ENCODE data around the gene PAX5.

Gene PAX5

DNA sequence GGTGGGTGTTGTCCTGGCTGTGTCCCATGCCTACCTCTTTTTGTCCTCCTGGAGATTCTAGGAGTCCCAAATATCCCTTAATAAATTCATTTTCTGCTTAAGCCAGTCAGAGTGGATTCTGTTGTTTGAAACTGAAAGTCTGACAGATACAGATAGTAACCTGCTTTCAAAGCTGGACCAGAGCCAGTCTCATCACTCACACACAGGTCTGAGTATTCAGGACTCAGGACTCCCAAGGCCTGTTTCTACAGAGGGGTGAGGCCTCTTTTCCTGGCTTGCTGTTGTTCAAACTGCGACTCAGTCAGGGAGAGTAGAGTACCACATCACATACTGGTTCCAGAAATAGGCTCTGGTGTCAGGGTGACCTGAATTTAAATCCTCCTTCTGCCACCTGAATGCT, 190.1 kb downstream of the PAX5 start:
- in situ Hi-C loops (cut with HindIII; ENCODE audit: low sequenced_read_pairs), result no loop called here

DNA sequence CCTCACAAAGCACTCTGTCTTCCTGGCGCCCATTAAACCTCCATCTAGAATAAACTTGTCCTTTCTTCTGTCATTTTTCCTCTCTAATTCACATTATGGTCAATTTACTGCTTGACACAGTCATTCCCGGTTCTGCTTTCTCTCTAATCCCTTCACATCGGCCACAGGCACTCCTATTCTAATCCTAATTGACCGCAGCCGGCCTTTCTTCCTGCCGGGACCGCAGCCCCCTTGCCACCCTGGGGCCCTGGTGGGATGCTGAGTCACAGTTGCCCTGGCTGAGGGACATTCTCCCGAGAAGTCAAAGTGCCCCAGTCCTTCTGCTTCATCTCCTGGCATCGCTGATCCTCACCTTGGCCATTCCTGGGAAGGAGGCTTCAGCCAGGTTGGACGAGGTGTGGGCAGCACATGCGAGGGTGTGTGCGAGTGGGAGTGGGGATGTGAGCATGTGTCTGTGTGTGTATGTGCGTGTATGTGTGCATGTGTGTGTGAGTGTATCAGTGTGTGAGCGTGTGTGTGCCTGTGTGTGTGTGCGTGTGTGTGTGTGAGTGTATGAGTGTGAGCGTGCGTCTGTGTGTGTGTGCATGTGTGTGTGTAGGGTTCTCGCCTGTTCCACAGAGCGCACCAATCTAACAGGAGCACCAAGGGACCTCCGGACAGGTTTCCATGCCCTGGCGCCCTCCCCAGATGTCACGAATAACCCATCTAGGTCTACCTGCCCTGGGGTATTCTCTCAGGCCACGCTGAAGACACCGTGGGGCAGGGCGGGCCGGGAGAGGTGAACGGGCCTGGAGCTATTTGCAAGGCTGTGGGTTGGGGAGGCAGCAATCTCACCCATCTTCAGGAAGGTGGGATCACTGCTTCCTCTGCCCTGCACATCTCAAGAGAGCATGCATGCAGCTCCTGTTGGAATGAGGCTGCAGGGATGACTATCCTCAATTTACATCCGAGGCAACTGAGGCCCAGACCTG, 191.2 kb downstream of the PAX5 start:
- in situ Hi-C loops (cut with HindIII; ENCODE audit: low sequenced_read_pairs), result no loop called here

DNA sequence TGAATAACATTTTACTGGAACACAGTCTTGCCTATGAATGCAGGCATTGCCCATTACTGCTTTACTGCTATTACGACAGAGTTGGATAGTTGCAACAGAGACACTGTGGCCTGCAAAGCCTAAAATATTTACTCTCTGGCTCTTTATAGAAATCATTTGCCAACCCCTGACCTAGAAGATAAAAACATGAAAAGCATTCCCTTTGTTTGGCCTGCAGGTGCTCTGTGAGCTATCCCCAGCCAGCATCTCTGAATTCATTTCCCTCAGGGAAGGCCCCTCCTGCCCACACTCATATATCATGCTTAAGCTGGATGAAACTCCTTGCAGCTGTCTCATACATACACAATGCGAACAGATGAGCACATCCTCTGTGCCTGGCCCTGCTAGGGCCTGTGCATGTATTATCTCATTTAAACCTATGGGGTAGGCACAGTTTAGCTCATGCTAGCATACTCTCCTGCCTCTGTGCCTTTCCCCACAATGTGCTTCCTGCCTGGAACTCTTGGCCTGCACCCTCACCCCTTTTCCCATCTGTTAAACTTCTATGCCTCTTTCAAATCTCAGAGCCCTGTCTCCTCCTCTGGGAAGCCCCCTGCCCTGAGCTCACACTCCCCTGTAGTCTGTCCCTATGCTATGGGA, 193.1 kb downstream of the PAX5 start:
- in situ Hi-C loops (cut with HindIII; ENCODE audit: low sequenced_read_pairs), result no loop called here

DNA sequence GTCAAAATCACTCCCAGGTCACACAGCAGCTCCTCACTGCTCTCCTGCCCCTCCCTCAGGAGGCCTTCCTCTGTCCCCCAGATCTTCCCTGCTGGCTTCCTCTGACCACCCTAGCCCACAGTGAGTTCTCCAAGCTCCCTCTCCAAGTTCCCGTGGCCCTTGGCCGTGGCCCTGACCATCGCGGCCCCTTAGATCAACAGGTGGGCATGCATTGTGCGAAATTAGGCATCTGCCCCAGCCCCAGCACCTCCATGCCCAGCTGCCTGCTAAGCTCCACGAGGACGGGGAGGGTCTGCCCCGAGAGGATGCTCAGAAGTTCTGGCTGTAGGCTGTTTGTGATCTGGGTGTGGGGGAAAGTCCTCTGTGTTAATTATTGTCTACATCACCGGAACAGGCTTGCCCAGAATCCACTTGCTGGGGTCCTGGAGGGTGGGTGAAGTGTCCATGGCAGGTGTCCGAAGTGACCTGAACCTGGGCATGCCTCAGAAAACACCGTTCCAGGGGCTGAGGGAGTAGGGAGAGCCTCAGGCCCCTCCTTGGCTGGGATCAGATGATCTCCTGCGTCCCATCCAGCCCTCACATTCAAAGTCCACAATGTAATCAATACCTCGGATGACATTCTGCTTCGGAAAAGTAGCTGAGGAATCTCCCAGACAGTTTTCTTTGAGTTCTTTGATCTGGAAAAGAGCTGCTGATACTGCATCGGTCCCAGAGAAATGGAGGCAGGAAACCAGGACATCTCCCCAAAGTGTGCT, 194.8 kb downstream of the PAX5 start:
- in situ Hi-C loops (cut with HindIII; ENCODE audit: low sequenced_read_pairs), result no loop called here

DNA sequence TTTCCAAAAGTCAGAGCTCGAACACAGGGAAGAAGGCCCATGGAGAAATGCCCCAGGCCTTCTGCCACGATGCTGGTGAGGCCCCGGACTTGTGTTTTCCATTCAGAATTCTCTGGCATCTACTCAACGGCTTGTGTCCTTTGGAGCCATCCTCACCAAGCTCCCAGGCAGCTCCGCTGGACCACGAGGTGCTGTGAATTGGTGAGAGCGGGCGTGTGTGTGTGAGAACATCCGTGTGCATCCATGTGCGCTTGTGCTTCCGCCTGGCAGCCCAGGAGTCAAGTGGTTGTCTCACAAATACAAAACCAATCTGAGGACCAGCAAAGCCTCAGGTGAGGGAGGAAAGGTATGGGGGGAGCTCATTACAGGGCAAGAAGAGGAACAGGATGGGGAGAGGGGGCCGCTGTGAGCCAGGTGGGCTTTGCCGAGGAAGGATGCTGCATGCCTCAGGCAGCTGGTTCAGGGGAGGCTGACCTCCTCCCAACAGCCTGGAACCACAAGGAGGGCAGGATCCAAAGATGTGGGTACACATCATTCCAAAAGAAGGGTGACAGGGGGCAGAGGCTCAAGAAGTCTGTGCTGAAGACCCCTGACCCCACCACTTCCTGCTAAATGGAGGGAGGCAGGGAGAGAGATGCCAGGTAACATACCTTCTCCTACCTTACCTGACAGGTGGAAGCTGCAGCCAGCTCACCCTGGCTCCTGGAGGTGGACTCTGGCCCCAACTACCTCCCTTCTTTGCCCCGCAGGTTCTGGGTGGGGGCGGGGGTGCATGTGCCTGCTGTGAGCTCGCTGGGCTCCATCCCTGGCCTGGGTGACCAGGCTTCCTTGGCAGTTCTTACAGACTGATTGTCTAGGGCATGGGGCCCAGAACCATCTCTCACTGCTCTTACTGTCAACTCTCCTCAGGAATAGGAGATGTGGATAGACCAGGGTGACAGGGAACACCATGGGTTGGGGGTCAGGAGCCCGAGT, 196.3 kb downstream of the PAX5 start:
- in situ Hi-C loops (cut with HindIII; ENCODE audit: low sequenced_read_pairs), result no loop called here

DNA sequence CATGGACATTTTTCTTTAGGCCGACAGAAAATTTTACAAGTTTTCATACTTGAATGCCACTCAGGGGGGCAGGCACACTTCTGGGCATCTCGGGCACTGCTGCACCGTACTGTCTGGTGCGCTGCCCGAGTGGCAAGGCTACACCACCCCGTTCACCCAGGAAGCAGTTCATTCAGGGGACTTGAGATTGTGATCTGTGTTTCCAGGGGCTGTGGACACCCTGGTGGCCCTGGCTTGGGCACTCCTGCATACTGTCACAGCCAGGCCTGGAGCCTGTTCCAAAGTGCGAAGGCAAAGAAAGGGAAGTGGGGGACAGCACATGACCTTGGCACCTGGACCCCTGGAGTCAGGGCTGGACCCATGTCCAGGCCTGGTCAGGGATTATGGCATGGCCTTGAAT, 197.6 kb downstream of the PAX5 start:
- in situ Hi-C loops (cut with HindIII; ENCODE audit: low sequenced_read_pairs), result no loop called here

DNA sequence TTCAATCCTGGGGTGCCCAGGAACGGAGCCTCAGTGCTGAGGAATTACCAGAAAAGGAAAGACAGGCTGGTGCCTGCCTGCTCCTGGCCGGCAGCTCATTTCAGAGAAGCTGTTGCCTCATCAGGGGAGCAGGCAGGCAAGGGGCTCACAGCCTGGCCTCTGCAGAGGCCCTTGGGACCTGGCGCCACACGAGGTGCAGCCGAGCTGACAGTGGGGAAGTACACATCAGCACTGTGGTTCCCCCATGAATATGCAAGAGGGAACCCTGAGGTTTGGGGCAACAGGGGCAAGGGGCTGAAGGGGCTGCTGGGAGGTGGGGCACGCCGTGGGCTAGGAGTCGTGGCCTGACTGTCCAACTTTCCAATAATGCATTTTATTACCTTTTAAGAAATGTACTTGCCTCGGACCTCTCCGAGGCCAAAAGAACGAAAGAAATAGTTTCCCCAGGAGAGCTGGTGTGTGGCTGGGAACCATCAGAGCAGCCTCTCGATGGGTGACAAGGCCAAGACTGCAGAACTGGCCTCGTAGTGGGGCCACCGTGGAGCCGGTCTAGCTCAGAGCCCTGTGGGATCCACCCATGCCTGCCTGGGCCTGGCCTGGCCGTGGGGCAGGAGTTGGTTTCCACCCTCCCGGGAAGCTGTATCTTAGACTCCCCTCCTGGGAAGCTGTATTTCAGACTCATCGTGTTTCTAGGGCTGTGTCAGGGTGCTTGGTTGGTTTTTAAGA, 198.6 kb downstream of the PAX5 start:
- in situ Hi-C loops (cut with HindIII; ENCODE audit: low sequenced_read_pairs), result no loop called here

DNA sequence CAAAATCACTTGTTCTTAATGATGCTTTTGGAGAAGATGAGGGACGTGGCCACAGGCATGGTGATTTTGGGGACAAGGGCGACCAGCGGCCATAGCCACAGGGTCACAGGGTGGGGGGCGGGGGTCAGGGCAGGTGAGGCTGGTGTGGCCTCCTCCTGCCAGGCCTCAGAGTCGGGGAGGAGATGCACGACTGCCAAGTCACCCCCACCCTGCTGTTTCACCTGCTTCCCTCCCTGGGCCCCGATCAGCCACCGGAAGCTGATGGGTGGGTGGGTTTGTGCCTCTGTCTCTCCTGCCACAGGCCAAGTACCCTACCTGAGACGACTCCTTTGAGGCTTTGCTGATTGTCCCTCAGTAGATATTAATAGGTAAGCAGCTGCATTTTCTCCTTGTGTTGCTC, 199.3 kb downstream of the PAX5 start:
- in situ Hi-C loops (cut with HindIII; ENCODE audit: low sequenced_read_pairs), result no loop called here

DNA sequence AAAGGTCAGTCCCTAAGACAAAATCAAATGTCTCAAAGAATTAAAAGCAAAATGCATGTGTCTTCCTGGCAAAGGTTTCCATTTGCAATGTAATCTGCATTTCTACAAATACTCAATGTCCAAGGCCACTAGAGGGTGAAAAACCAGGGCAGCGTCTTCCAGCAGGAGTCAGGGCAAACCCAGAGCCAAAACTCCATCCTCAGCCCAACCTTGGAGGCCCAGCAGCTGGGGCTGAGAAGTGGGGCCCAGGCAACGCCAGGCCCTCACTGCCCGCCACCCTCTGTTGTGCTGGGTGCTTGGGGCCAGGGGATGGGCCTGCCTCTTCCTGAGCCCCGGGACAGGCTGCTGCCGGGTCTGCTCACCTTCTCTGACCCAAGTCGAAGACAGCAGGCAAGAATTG, 200.1 kb downstream of the PAX5 start:
- in situ Hi-C loops (cut with HindIII; ENCODE audit: low sequenced_read_pairs), result no loop called here

DNA sequence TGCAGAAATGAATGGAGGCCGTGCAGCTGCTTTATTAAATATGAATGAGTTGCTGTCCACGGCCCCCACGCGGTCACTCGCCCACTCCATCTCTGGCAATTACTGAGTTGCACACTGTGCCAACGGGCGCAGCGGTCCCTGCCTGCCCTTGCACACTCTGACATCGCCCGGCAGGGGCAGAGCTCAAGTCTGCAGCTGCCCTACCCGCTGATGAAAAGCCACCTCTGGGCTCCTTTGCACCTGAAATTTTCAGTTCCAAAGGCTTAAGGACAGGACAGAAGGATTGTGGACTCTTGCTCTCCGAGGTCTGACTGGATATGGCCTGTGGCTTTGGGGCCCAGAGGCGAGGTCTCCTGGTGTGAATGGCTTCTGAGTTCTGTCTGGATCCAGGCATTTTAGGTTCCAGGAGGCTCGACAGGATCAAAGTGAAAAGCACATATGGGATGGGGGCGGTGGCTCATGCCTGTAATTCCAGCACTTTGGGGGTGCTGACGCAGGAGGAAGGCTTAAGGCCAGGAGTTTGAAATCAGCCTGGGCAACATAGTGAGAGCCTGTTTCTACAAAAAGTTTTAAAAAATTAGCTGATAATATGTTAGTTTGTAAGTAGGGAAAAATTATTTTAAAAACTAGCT, 201.8 kb downstream of the PAX5 start:
- in situ Hi-C loops (cut with HindIII; ENCODE audit: low sequenced_read_pairs), result no loop called here

DNA sequence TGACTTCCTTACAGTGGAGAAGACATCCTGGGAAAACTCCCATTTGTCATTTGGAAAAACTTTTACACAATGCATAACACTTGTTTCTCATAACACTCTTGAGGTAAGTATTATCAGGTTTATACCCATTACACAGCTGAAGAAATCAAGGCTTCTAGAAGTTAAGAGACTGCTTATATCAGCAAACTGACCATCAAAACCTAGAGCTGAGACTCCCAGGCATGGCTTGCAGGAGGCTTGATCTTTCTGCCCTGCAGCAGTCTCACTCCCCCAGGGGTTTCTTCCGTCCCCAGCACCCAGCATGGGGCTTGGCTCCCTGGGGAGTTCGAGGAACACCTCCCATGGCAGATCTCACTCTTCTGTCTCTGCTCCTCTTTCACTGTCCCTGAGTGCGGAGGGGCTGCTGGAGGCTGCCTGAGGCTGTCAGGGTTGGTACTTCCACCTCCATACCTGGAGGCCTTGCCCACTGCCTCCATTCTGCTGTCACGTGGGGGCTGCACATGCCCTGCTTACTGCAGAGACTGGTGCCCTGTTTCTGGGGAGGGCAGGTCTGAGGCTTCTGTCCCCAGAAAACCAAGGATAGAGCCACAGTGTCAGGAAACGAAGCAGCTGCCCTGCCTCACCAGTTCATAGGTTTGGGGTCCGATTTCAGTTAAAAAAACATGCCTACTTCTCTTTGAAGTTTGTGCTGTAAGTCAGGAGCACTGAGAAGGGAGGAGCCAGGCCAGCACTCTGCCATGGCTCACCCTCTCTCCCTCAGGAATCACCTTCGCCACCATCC, 202.5 kb downstream of the PAX5 start:
- in situ Hi-C loops (cut with HindIII; ENCODE audit: low sequenced_read_pairs), result no loop called here

DNA sequence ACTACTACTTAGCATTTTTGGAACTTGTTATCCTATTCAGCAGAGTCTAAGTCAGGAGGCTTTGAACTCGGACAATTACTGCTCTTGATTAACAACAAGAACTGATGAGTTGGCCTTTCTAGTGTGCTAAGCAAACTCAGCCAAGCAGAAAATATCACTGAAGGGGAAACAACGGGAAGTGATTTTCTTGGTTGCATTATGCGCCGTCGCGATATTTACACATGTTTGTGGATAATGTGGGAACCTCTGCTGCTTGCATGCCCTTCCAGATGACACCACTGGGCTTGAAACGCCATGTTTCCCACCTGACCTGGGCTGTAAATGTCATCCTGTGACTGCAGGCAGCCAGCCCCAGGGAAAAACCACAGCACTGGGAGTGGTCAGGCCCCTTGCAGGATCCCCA, 205.5 kb downstream of the PAX5 start:
- in situ Hi-C loops (cut with HindIII; ENCODE audit: low sequenced_read_pairs), result no loop called here

DNA sequence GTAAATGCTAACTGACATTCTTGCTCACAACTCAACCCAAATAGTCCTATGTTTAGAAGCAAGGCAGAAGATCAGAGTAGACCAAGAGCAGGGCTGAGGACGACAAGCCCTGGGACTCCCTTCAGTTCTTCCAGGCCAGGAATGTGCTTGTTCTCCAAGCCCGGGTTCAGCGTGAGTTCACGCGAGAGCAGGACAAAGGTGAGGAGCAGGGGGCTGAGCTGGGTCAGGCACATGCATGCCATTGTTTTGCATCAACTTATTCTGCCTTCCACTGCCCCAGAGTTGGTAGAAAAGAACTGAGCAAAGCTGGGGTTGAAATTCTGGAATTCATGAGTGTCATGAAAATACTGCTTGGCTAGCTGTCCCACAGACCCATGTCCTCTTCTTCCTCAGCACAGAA, 206.5 kb downstream of the PAX5 start:
- in situ Hi-C loops (cut with HindIII; ENCODE audit: low sequenced_read_pairs), result no loop called here

DNA sequence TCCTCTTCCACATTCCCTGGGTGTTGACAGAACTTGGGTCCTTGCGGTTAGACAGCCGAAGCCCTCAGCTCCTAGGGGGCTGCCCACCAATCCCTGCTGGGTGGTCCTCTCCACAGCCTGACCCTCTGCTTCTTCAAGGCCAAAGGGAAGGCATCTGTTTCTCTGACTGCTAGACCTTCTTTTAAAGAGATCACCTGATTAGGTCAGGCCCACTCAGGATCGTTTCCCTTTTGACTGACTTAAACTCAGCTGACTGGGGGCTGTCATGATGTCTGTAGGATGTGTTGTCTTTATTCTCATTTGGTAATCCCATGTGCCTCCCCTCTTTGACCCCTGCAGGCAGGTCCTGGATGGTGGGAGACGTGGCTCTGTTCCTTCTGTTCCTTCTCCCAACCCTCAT, 207.5 kb downstream of the PAX5 start:
- in situ Hi-C loops (cut with HindIII; ENCODE audit: low sequenced_read_pairs), result no loop called here

DNA sequence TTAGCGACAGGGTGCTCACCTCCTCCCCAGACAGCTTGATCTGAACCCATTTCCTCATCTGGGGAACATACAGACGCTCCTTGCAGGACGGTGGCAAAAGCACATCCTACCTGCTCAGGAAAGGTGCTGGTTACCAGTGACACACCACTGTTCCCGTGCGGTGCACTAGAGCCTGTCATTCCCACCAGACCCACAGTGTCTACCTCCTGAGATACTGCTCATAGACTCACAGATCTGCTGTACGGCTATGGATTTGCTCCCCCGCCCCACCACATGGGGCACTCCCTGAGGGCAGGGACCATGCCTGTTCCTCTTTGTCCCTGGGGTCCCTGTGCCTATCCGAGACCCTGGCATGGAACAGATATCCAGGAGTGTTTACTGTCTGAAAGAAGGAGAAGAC, 208.9 kb downstream of the PAX5 start:
- in situ Hi-C loops (cut with HindIII; ENCODE audit: low sequenced_read_pairs), result no loop called here

DNA sequence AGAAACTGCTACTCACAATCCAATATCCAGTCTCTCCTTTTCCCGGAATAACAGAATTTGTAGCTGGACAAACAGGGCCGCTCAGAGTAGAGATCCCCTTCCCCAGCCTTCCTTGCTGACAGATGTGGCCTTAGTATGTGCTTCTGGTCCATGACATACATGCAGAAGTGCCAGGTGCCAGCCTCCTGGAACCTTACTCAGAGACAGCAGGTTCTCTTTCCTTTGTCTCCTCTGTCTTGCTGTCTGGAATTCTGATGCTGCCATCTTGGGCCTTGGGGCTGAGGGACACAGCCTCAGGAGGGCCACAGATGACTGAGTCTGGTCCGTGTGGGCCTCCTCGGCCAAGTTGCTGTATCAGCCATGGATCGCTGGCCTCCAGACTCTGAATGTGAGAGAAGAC, 210.1 kb downstream of the PAX5 start:
- in situ Hi-C loops (cut with HindIII; ENCODE audit: low sequenced_read_pairs), result no loop called here

DNA sequence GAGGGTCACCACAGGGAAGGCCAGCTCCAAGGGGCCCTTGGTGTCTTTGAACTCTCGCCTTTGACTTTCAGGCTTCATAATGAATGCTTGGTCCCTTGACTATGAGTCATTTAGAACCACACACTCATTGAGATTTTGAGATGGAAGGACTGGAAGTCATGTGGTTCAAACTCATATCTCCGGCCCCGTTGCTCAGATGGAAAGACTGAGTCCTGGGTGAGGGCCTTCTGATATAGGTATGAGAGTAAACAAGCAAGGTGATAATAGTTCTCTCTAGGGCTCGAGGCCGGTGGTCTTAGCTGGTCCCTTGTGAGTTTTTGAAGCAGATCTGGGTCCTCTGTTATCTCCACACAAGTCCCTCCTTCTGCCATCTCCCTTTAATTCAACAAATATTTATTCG, 210.6 kb downstream of the PAX5 start:
- in situ Hi-C loops (cut with HindIII; ENCODE audit: low sequenced_read_pairs), result no loop called here

DNA sequence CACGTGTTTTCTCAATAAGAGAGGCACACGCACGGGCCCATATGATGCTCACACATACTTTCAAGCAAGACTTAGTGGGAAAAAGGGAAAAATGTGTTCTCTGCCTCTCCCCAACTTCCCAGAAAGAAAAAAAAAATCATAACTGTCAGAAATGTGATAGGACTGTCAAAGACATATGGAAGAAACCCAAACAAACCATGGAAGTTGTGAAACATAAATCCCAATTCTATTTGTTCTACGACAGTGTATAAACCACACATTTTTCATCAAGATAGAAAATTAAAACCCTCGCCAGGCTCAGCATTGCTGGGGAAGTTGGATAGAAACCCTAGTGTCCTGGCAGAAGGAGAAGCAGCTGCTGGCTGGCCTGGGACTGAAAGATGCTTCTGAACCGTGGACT, 211.9 kb downstream of the PAX5 start:
- in situ Hi-C loops (cut with HindIII; ENCODE audit: low sequenced_read_pairs), result no loop called here

All from DLD1 (cell line).